GM12878 (cell line): ENCODE data around the gene BSN. TPM values are rescaled to one million over a fixed set of nuclear protein-coding genes. Genes with fewer than 3 reads are reported as not detected.

ENCODE experiments used
- ATAC-seq: fragments of 200-7000 bp; cut with Tn5 transposase; 3 replicates; pipeline ENCODE4 v1.9.1; 2020; ENCODE audit warnings: mild to moderate bottlenecking, moderate library complexity
- BruUV-seq: library from RNA; stranded (reverse); fragments of 400-500 nt; replicated peaks from 2 replicates; lab custom pipeline; 2021; lab: Mats Ljungman, UMichigan
- CTCF ChIA-PET: fragments of 300-600 bp; sonication (Branson Sonifier 250); formaldehyde crosslinking; extraction: SDS; loops from one replicate; lab custom pipeline; 2021; ENCODE audit warnings: inconsistent platforms; lab: Yijun Ruan, JAX
- POLR2A ChIA-PET: fragments of 350-600 bp; formaldehyde crosslinking; extraction: SDS; loops from one replicate; lab custom pipeline; 2021; ENCODE audit warnings: inconsistent platforms; lab: Charles Lee
- RAD21 ChIA-PET: fragments of 300-600 bp; sonication (Branson Sonifier 250); formaldehyde crosslinking; loops from one replicate; lab custom pipeline; 2023; ENCODE audit warnings: antibody characterized with exemption; ENCODE audit not compliant: unreplicated experiment; lab: Charles Lee
- SMC1A ChIA-PET: fragments of 300-600 bp; sonication (Branson Sonifier 250); formaldehyde crosslinking; loops from one replicate; lab custom pipeline; 2023; ENCODE audit not compliant: unreplicated experiment, uncharacterized antibody; lab: Charles Lee
- DNase-seq: peaks from one replicate; pipeline ENCODE4 v3.0.0-alpha.2; 2011; ENCODE audit warnings: low read depth, low spot score
- FAIRE-seq: peaks from 3 replicates; lab custom pipeline; 2011; peaks lifted over from hg19 to GRCh38; lab: Jason Lieb, UNC
- H2AFZ ChIP-seq: 2 replicates; pipeline ENCODE4 v1.6.0; 2011; ENCODE audit warnings: low read depth, low read length, control low read depth; ENCODE audit not compliant: control insufficient read depth
- H3K27ac ChIP-seq: 2 replicates; pipeline ENCODE4 v1.5.1; 2011; ENCODE audit warnings: control low read depth; ENCODE audit not compliant: control insufficient read depth, insufficient read depth
- H3K27me3 ChIP-seq, 2 experiments: replicated peaks in 1 of 2; 2 replicates each; pipeline versions ENCODE4 v1.6.0 to v1.6.1; 2011; ENCODE audit warnings: low read length in 1 of 2; ENCODE audit not compliant: control insufficient read depth in 2 of 2, insufficient read depth in 2 of 2
- H3K36me3 ChIP-seq, 2 experiments: 2 replicates each; pipeline ENCODE4 v1.5.1; 2011; ENCODE audit warnings: low read length in 1 of 2; ENCODE audit not compliant: control insufficient read depth in 2 of 2, insufficient read depth in 2 of 2
- H3K4me1 ChIP-seq: 2 replicates; pipeline ENCODE4 v1.6.1; 2011; ENCODE audit warnings: mild to moderate bottlenecking, low read length, moderate library complexity, mixed read lengths; ENCODE audit not compliant: control insufficient read depth, insufficient read depth
- H3K4me2 ChIP-seq: 2 replicates; pipeline ENCODE4 v1.6.0; 2011; ENCODE audit warnings: control low read depth; ENCODE audit not compliant: control insufficient read depth, insufficient read depth
- H3K4me3 ChIP-seq: fragments of 200-600 bp; sonication (generic); 2 replicates; pipeline ENCODE4 v1.5.1; 2016
- H3K79me2 ChIP-seq: 2 replicates; pipeline ENCODE4 v1.6.0; 2011; ENCODE audit warnings: low read length; ENCODE audit not compliant: control insufficient read depth, insufficient read depth
- H3K9ac ChIP-seq: 2 replicates; pipeline ENCODE4 v1.8.0; 2011; ENCODE audit warnings: low read length, control low read depth, mixed read lengths; ENCODE audit not compliant: control insufficient read depth, insufficient read depth
- H3K9me3 ChIP-seq: replicated peaks from 3 replicates; pipeline ENCODE4 v1.5.1; 2011; ENCODE audit warnings: mild to moderate bottlenecking, low read length; ENCODE audit not compliant: control insufficient read depth, insufficient read depth
- H4K20me1 ChIP-seq: 2 replicates; pipeline ENCODE4 v1.6.0; 2011; ENCODE audit not compliant: control insufficient read depth, insufficient read depth
- CHD2 ChIP-seq: IDR thresholded peaks from 2 replicates; pipeline ENCODE4 v1.6.1; 2011; ENCODE audit warnings: low read depth, low read length, improper control_type of control experiment, borderline replicate concordance
- CREM ChIP-seq: IDR thresholded peaks from 2 replicates; pipeline ENCODE4 v1.6.1; 2014; ENCODE audit warnings: antibody characterized with exemption, low read depth
- E2F4 ChIP-seq: IDR thresholded peaks from 2 replicates; pipeline ENCODE4 v1.6.1; 2012; ENCODE audit warnings: low read depth, low read length, improper control_type of control experiment
- FOXM1 ChIP-seq: IDR thresholded peaks from 2 replicates; pipeline ENCODE4 v1.6.1; 2012; ENCODE audit warnings: low read depth, mild to moderate bottlenecking, inconsistent platforms, low read length, moderate library complexity
- HDAC2 ChIP-seq: fragments of 200-600 bp; sonication (generic); IDR thresholded peaks from 2 replicates; pipeline ENCODE4 v1.6.1; 2017
- NFYB ChIP-seq: IDR thresholded peaks from 2 replicates; pipeline ENCODE4 v1.6.1; 2011; ENCODE audit warnings: low read depth, mild to moderate bottlenecking, low read length, improper control_type of control experiment, moderate library complexity; ENCODE audit not compliant: insufficient read depth
- PAX5 ChIP-seq: IDR thresholded peaks from 2 replicates; pipeline ENCODE4 v1.6.1; 2011; ENCODE audit warnings: low read depth, low read length, borderline replicate concordance
- PML ChIP-seq: IDR thresholded peaks from 2 replicates; pipeline ENCODE4 v1.6.1; 2012; ENCODE audit warnings: low read length, inconsistent platforms
- RBBP5 ChIP-seq: fragments of 200-600 bp; sonication (generic); conservative IDR thresholded peaks from 2 replicates; pipeline ENCODE4 v1.6.1; 2016
- RUNX3 ChIP-seq: IDR thresholded peaks from 2 replicates; pipeline ENCODE4 v1.6.1; 2012; ENCODE audit warnings: low read length, inconsistent platforms
- SUPT20H ChIP-seq: IDR thresholded peaks from 2 replicates; pipeline ENCODE4 v1.6.1; 2011; ENCODE audit warnings: low read depth, mild to moderate bottlenecking, low read length, moderate library complexity, borderline replicate concordance; ENCODE audit not compliant: control insufficient read depth
- YBX1 ChIP-seq: fragments of 450-650 bp; IDR thresholded peaks from 2 replicates; pipeline ENCODE4 v1.6.1; 2016; ENCODE audit warnings: antibody characterized with exemption
- YY1 ChIP-seq: IDR thresholded peaks from 2 replicates; pipeline ENCODE4 v1.6.1; 2011; ENCODE audit warnings: low read depth, mild to moderate bottlenecking, low read length
- ZBTB40 ChIP-seq: fragments of 450-650 bp; IDR thresholded peaks from 2 replicates; pipeline ENCODE4 v1.6.1; 2016; ENCODE audit warnings: mild to moderate bottlenecking, moderate library complexity, borderline replicate concordance
- WGBS: methylation state at CpG from one replicate; pipeline ENCODE4 v1.1.6; 2016; ENCODE audit warnings: low lambda C conversion rate; ENCODE audit not compliant: insufficient replicate concordance, insufficient coverage; ENCODE audit errors: missing lambda C conversion rate; 5-methylcytosine and 5-hydroxymethylcytosine counted together
- in situ Hi-C: fragments of 300-500 bp; cut with MboI; formaldehyde crosslinking; loops from 9 replicates; pipeline ENCODE4 v1.14.3; 2018; ENCODE audit warnings: mixed read lengths
- intact Hi-C: fragments of 100-400 bp; cut with micrococcal nuclease; formaldehyde crosslinking; loops from one replicate; pipeline ENCODE4 v1.14.2; 2022; ENCODE audit not compliant: unreplicated experiment
- polyA plus RNA-seq, 11 experiments: library from polyadenylated mRNA; depleted of rRNA in 4 of 11; unstranded in 6 of 11; stranded (reverse) in 5 of 11; fragments of >200 nt; fragmentation: Nextera tagmentation in 4 of 11; fragmentation: Illumina TruSeq in 1 of 11; extraction: Ambion mirVana in 4 of 11; extraction: Trizol in 1 of 11; gene quantifications; 1 replicate in 1 of 11; 2 replicates in 10 of 11; pipeline versions ENCODE4 v1.2.1 to v1.2.3, GENCODE V29; 2011 to 2016; ENCODE audit warnings: inconsistent platforms in 2 of 11, missing spikeins in 2 of 11, low read depth in 1 of 11
- total RNA-seq, 4 experiments: library from RNA; depleted of rRNA in 3 of 4; stranded (reverse); fragments of >200 nt in 3 of 4; fragmentation: Illumina TruSeq in 1 of 4; extraction: Trizol in 1 of 4; gene quantifications; 2 replicates each; pipeline versions ENCODE4 v1.2.1 to v1.2.3, GENCODE V29; 2013 to 2021

BSN gene
- total and polyA plus RNA-seq, 10 of the 15 experiments (the other 5 are each of a cell fraction or from before 2014, with no cell fraction given) = under 0.01 to 0.19 (median 0.05) TPM; not detected in 1

GRCh38 chr3:49628249-49628648 lies 74.0 kb downstream of the BSN start (continued):
- no peak for TF ChIP-seq ZBTB40
- TF ChIP-seq PML = no peak
- TF ChIP-seq E2F4 = no peak
- TF ChIP-seq FOXM1 = no peak
- no peak for TF ChIP-seq CREM

- ChIA-PET CTCF (no interaction called here), SMC1A (no interaction called here), RAD21 (no interaction called here)
- H4K20me1 ChIP-seq = no peaks in the 10 kb centered on the region
- H3K36me3 ChIP-seq = no peaks in the 10 kb centered on the region
- intact Hi-C loops = no loop called here
- no peaks in the 10 kb centered on the region; the same call in 2 of the 3 replicates for H3K9me3 ChIP-seq
- no peak overlapping the region for H3K4me2 ChIP-seq
- no peak overlapping the region for H3K4me3 ChIP-seq
- H3K79me2 ChIP-seq = no peaks in the 10 kb centered on the region
- H3K9ac ChIP-seq = no peak overlapping the region
- no peaks in the 10 kb centered on the region for H3K4me1 ChIP-seq
- ATAC-seq = no peak
- no TSS peak for BruUV-seq
- TF ChIP-seq YBX1 = no peak
- TF ChIP-seq PAX5 = no peak
- TF ChIP-seq YY1 = no peak
- no peak for TF ChIP-seq FOXM1
- TF ChIP-seq NFYB = no peak
- no peak for TF ChIP-seq RBBP5
- no peak for TF ChIP-seq HDAC2
- no peak for TF ChIP-seq SUPT20H
- TF ChIP-seq CHD2 = no peak
- TF ChIP-seq RUNX3 = no peak
- TF ChIP-seq, all 136 proteins: peak for 0
- Histone ChIP-seq H3K27me3 (no peaks in the 10 kb centered on the region), H3K27ac (no peak overlapping the region), H2AFZ (no peak overlapping the region)
- POLR2A ChIA-PET = no interaction called here
- WGBS = 38% methylated on average over 4 of the region's 4 CpGs
- DNase-seq = no peak
- in situ Hi-C loops = no loop called here
- no peak for FAIRE-seq
These were observed 75.2 kb downstream of the BSN start for GRCh38 chr3:49629451-49629850.
